A549 (cell line): ENCODE measurements around the gene DDX49.

Experiments used
- CBX8 ChIP-seq: fragments of 200-600 bp; sonication (generic); IDR thresholded peaks from 2 replicates; pipeline ENCODE4 v1.6.1; 2016
- CHD2 ChIP-seq: fragments of 150-350 bp; IDR thresholded peaks from 2 replicates; pipeline ENCODE4 v1.6.1; 2014; ENCODE audit warnings: low read length; ENCODE audit not compliant: partially characterized antibody
- CTCF ChIP-seq: fragments of >200 bp; sonication (Bioruptor Twin); formaldehyde crosslinking; IDR thresholded peaks from 3 replicates; pipeline ENCODE4 v1.5.1; 2016
- EHMT2 ChIP-seq: fragments of 200-600 bp; sonication (generic); IDR thresholded peaks from 2 replicates; pipeline ENCODE4 v1.6.1; 2016; ENCODE audit warnings: antibody characterized with exemption, low read depth, mild to moderate bottlenecking, moderate library complexity
- ELK1 ChIP-seq: fragments of 150-350 bp; IDR thresholded peaks from 2 replicates; pipeline ENCODE4 v1.6.1; 2014; ENCODE audit warnings: low read depth, mild to moderate bottlenecking, low read length
- HDAC2 ChIP-seq: fragments of 200-600 bp; sonication (generic); IDR thresholded peaks from 2 replicates; pipeline ENCODE4 v1.6.1; 2016
- KDM5A ChIP-seq: fragments of 200-600 bp; sonication (generic); IDR thresholded peaks from 2 replicates; pipeline ENCODE4 v1.6.1; 2016; ENCODE audit warnings: antibody characterized with exemption, mild to moderate bottlenecking
- SMC3 ChIP-seq: fragments of >200 bp; sonication (Bioruptor Twin); formaldehyde crosslinking; IDR thresholded peaks from 3 replicates; pipeline ENCODE4 v1.6.1; 2018; ENCODE audit warnings: inconsistent platforms
- SREBF2 ChIP-seq: fragments of 450-650 bp; IDR thresholded peaks from 2 replicates; pipeline ENCODE4 v1.6.1; 2014; ENCODE audit warnings: mild to moderate bottlenecking, moderate library complexity

GRCh38 chr19:18879579-18880373, 39.7 kb upstream of the DDX49 start:
- TF ChIP-seq CTCF = no peak
- TF ChIP-seq KDM5A = no peak
- TF ChIP-seq HDAC2 = no peak
- no peak for TF ChIP-seq CHD2
- no peak for TF ChIP-seq SMC3
- TF ChIP-seq SREBF2 = no peak
- no peak for TF ChIP-seq CBX8
- no peak for TF ChIP-seq ELK1
- no peak for TF ChIP-seq EHMT2
